Stimulated activated CD4-positive, alpha-beta T cell treated with anti-CD3 and anti-CD28 coated beads, Interleukin-4, amount 100 ng/mL, for 1 hour (primary cell): ENCODE data around the gene TRAF1.

Source experiments
- DNase-seq: peaks from one replicate; pipeline ENCODE4 v3.0.0-alpha.2; 2020

The TRAF1 gene

GRCh38 chr9:120885457-120885856 lies 41.1 kb downstream of the TRAF1 start:
- no peak for DNase-seq

- no peak for DNase-seq
Measured at GRCh38 chr9:120883608-120883996, 43.0 kb downstream of the TRAF1 start.

DNA sequence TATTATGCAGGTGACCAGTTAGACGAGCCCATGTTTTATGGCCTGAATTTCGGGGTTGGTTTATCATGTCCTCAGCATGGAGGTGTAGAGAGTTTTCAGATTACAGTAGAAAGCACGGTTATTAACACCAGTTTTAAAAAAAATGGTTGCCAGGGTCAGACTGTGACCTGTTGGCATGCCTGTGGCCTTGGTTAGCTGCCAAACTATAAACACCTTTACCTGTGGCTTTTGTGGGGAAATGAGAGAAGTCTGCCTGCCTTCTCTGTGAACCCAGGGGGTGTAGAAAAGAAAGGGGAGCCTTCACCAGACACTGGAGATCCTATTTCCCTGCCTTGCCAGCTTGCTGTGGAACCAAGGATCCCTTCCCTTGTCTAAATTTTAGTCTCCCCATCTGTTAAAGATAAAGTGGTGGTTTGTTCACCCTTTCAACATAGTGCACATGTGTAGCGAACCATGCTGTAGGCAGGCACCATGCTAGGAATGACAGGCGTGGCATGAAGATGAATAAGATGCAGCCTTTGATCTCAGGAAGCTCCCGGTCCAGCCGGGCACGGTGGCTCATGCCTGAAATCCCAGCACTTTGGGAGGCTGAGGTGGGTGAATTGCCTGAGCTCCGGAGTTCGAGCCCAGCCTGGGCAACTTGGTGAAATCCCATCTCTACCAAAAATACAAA lies 43.5 kb downstream of the TRAF1 start:
- no peak for DNase-seq

DNA sequence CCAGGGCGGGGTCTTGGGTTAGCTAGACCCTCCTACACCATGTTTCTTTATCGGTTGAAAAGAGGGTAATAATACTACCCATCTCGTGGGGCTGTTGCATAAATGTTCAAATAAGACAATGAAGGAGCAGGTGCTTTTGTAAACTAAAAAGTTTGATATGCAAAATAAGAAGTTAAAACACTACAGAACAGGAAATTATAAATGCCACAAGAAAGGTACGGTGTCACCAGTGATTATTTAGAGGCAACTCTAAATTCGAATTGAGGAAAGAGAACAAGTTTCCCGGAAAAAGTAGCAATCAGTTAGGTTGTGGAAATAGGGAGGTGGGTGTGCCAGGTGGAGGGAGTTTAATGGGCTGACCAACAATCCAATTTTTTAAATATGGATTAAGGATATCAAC lies 47.1 kb downstream of the TRAF1 start:
- DNase-seq, result no peak

- no peak for DNase-seq
Measured at GRCh38 chr9:120878188-120879130, 48.1 kb downstream of the TRAF1 start.

DNA sequence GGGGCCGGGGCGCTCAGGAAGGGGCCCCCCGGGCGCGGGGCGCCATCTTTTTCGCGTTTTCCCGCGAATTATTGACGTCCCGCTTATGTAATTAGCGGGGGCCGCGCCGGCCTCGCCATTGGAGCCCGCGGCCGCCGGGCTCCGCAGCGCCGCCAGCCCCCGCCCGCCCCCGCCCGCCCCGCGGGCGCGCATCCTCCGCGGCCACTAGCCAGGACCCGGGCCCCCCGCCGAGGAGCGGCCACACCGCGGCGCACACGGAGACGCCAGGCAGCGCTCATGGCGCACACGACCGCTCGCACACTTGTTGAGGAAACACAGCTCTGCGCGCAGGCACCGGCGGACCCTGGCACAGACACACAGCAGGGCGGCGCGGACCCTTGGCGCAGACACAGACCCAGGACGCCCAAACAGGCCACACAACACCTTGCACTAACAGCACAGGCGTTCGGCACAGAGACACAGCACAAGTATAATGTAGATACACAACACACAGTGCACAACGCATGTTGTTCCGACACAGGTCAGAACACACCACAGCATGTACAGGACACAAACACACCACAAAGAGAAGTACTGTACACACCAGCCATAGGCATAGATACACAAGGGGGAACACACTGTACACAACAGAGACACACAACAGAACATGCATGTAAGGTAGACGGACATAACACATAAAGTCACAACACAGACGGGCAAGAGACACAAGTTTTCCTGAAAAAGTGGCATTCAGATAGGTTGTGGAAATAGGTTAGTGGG lies 49.1 kb downstream of the TRAF1 start:
- DNase-seq, result peak; percentile 68

- peak; percentile 45 for DNase-seq
Measured at GRCh38 chr9:120876842-120877240, 49.8 kb downstream of the TRAF1 start, which contains the start of gene PHF19. Gene PHF19 (minus strand): TSS chr9:120877188. CDS start chr9:120874741, 2,447 bp downstream.

- peak; percentile 78 for DNase-seq
Measured at GRCh38 chr9:120875954-120876841, 50.4 kb downstream of the TRAF1 start.

- DNase-seq, result no peak
Measured at GRCh38 chr9:120875643-120875953, 51.0 kb downstream of the TRAF1 start.

- DNase-seq, result no peak
Measured at GRCh38 chr9:120875195-120875565, 51.4 kb downstream of the TRAF1 start.

DNA sequence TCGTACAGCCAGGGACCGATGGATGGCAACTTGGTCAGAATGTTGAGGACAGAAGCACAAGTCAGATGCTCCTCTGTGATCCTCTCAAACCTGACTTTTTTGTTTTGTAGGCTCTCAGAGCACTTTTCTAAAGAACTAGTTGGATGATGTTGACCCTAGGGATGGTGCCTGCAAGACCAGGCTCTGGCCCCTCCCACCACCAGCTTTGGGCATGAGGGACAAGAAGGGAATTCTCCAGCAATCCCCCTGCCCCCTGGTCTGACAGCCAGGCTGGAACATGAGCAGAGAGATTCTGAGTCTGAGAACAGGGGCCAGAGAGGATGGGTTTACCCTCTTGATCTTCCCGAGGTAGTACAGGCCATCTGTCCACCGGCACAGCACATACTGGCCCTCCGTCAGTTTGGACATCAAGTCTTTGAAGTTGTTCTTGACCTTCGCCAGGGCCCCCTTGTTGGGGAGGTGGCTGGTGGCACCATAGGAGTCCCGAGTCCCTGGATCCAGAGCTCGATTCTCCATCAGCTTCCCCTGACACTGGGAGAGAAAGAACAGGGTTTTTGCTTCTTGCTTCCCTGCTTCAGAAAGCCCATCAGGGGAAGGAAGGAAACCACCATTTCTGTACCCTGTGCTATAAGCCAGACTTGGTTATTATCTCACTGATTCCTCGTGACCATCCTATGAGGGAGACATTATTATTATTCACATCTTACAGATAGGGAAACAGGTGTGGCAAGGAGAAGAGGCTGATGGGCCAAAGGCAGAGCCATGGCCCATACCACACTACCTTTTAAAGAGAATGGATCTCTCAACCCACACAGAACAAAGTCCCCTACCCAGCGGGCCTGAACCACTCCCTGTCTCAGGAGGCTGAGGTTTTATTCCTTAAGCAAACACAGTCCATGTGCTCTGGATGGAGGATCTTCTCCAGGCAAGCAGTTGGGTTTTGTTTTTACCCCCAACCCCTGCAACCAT lies 52.1 kb downstream of the TRAF1 start:
- DNase-seq, result no peak

DNA sequence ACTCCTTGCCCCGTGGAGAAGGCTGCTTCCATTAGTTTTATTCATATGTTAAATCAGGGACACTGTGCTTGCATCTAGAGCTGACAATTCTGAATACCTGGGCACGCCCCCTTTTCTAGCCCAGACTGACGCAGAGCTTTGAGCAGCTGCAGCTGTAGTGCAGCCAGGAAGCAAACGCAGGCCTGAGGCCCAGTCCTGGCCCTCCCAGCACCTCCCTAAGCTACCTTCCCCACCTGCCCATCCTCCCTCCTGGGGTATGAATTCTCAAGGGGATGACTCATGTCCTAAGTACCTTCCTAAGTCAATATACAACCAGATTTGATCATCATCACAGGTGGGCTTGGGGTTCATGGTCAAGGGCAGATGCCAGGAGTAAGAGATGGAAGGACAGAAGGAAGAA lies 53.1 kb downstream of the TRAF1 start:
- no peak for DNase-seq

- DNase-seq, result no peak
Measured at GRCh38 chr9:120872791-120873502, 53.6 kb downstream of the TRAF1 start.

GRCh38 chr9:120870206-120870605 lies 56.4 kb downstream of the TRAF1 start:
- DNase-seq, result no peak

- DNase-seq, result no peak
Measured at GRCh38 chr9:120869726-120870125, 56.9 kb downstream of the TRAF1 start.

DNA sequence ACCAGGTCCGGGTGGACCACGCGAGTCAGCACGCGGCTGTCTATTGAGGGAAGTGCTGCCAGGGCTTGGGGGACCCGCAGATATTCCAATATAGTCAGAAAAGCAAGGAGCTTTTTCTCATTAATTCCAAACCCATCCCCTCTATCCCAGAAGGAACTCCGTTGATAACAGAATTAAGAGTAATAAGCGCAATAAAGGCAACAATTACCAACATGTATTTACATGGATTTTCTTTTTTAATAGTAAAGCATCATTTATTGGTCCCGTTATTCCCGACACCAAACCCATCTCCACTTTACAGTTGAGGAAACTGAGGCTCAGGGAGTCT lies 57.3 kb downstream of the TRAF1 start:
- no peak for DNase-seq

DNA sequence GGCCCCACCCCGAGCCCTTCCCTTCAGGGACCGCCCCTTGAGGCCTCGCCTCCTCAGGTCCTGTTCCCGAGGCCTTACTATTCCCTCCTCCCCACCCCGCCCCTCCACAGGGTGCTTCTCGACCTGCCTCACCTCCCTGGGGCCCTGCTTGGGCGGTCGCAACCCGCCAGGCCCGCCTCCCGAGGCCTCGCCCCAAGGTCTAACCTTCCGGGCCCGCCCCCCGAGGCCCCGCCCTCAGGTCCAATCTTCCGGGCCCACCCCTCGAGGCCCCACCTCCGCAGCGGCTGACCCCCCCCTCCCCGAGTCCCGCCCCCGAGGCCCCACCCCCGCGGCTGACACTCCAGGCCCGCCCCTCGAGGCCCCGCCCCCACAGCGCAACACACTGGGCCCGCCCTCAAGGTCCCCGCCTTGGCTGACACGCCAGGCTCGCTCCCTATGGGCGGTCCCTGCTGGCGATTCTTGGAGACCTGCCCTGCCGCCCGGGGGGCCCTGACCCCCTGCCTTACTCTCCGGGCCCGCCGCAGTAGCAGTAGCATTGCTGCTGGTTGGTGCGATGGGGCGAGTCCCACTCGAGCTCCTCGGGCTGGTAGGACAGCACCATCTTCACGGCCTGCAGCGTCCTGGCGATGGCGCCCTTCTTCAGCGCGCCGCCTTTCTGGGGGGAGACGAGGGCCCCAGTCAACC lies 57.8 kb downstream of the TRAF1 start:
- DNase-seq, result peak; percentile 97

- no peak for DNase-seq
Measured at GRCh38 chr9:120868339-120868675, 58.3 kb downstream of the TRAF1 start.

GRCh38 chr9:120867676-120868338 lies 58.8 kb downstream of the TRAF1 start:
- DNase-seq, result no peak

GRCh38 chr9:120866651-120867050 lies 59.9 kb downstream of the TRAF1 start:
- DNase-seq, result no peak
